HepG2 (cell line): ENCODE measurements around the gene MINDY2. TPM values are rescaled to one million over a fixed set of nuclear protein-coding genes. Genes with fewer than 3 reads are reported as not detected.

ENCODE experiments used
- ARID4A ChIP-seq: sonication (generic); formaldehyde crosslinking; IDR thresholded peaks from 2 replicates; pipeline ENCODE4 v1.5.0; 2020; ENCODE audit warnings: mild to moderate bottlenecking, missing genetic modification reagents, borderline replicate concordance
- ELF4 ChIP-seq: sonication (generic); formaldehyde crosslinking; IDR thresholded peaks from 2 replicates; pipeline ENCODE4 v1.5.0; 2020; ENCODE audit warnings: missing genetic modification reagents, mild to moderate bottlenecking, moderate library complexity, borderline replicate concordance
- HNF1B ChIP-seq: sonication (generic); formaldehyde crosslinking; IDR thresholded peaks from 2 replicates; pipeline ENCODE4 v1.5.1; 2020; ENCODE audit warnings: mild to moderate bottlenecking, moderate library complexity, missing genetic modification reagents
- KLF15 ChIP-seq: sonication (generic); formaldehyde crosslinking; IDR thresholded peaks from 2 replicates; pipeline ENCODE4 v1.8.1; 2023; ENCODE audit warnings: borderline replicate concordance, mild to moderate bottlenecking, inconsistent platforms, missing genetic modification reagents, mixed read lengths
- NFATC3 ChIP-seq: sonication (generic); formaldehyde crosslinking; IDR thresholded peaks from 2 replicates; pipeline ENCODE4 v1.5.1; 2020; ENCODE audit warnings: mild to moderate bottlenecking, missing genetic modification reagents
- RELA ChIP-seq: sonication (generic); formaldehyde crosslinking; IDR thresholded peaks from 2 replicates; pipeline ENCODE4 v1.4.0; 2020; ENCODE audit warnings: missing genetic modification reagents
- RFX5 ChIP-seq: IDR thresholded peaks from 2 replicates; pipeline ENCODE4 v1.6.1; 2011; ENCODE audit warnings: low read depth, low read length, improper control_type of control experiment
- SMAD1 ChIP-seq: sonication (generic); formaldehyde crosslinking; IDR thresholded peaks from 2 replicates; pipeline ENCODE4 v1.4.0; 2020; ENCODE audit warnings: missing genetic modification reagents, low read depth, mild to moderate bottlenecking, borderline replicate concordance
- SP1 ChIP-seq, 2 experiments: fragments of 450-650 bp in 1 of 2; sonication (generic) in 1 of 2; formaldehyde crosslinking in 1 of 2; IDR thresholded peaks; 2 replicates each; pipeline versions ENCODE4 v1.4.0 to v1.6.1; 2016 to 2020; ENCODE audit warnings: missing genetic modification reagents in 1 of 2
- SP5 ChIP-seq: IDR thresholded peaks from 2 replicates; pipeline ENCODE4 v1.6.1; 2016; ENCODE audit warnings: low read depth, borderline replicate concordance
- SRY ChIP-seq: sonication (generic); formaldehyde crosslinking; IDR thresholded peaks from 2 replicates; pipeline ENCODE4 v1.8.0; 2022; ENCODE audit warnings: mild to moderate bottlenecking, missing genetic modification reagents
- SYNCRIP ChIP-seq: fragments of 200-400 bp; formaldehyde crosslinking; IDR thresholded peaks from 2 replicates; pipeline ENCODE4 v1.6.1; 2018; ENCODE audit warnings: mild to moderate bottlenecking, low read depth, low read length; ENCODE audit not compliant: insufficient read depth
- ZNF510 ChIP-seq: sonication (generic); formaldehyde crosslinking; IDR thresholded peaks from 2 replicates; pipeline ENCODE4 v1.4.0; 2020; ENCODE audit warnings: low read depth, mild to moderate bottlenecking, missing genetic modification reagents
- ZNF572 ChIP-seq: sonication (generic); formaldehyde crosslinking; IDR thresholded peaks from 2 replicates; pipeline ENCODE4 v1.5.1; 2020; ENCODE audit warnings: mild to moderate bottlenecking, missing genetic modification reagents
- ZNF75D ChIP-seq: sonication (generic); formaldehyde crosslinking; IDR thresholded peaks from 2 replicates; pipeline ENCODE4 v1.8.1; 2023; ENCODE audit warnings: missing genetic modification reagents, mild to moderate bottlenecking, borderline replicate concordance
- polyA plus RNA-seq, 8 experiments: library from polyadenylated mRNA; depleted of rRNA in 3 of 8; stranded (reverse) in 7 of 8; unstranded in 1 of 8; fragments of >200 nt; fragmentation: Illumina TruSeq in 4 of 8; extraction: Trizol in 4 of 8; gene quantifications; 2 replicates each; pipeline versions ENCODE4 v1.2.1 to v1.2.3, GENCODE V29; 2011 to 2016; ENCODE audit warnings: low read depth in 4 of 8, missing spikeins in 1 of 8, mixed read lengths in 1 of 8; ENCODE audit not compliant: insufficient read depth in 1 of 8
- total RNA-seq, 5 experiments: library from RNA; depleted of rRNA; stranded (reverse); fragments of >200 nt; fragmentation: Illumina TruSeq; extraction: Trizol; gene quantifications; 2 replicates each; pipeline ENCODE4 v1.2.3, GENCODE V29; 2016; ENCODE audit warnings: low read depth in 1 of 5
- TF ChIP-seq, protein P1 (sequence below): sonication (generic); formaldehyde crosslinking; IDR thresholded peaks from 2 replicates; pipeline ENCODE4 v1.5.0; 2020; ENCODE audit warnings: mild to moderate bottlenecking, missing genetic modification reagents, borderline replicate concordance
- TF ChIP-seq, protein P2 (sequence below): sonication (generic); formaldehyde crosslinking; IDR thresholded peaks from 2 replicates; pipeline ENCODE4; 2020; ENCODE audit warnings: missing genetic modification reagents, mild to moderate bottlenecking, borderline replicate concordance

MINDY2 gene
- total and polyA plus RNA-seq, 2 of the 13 experiments (the other 11 are each of a cell fraction or from before 2014, with no cell fraction given): 7.2 to 12.6 TPM

DNA sequence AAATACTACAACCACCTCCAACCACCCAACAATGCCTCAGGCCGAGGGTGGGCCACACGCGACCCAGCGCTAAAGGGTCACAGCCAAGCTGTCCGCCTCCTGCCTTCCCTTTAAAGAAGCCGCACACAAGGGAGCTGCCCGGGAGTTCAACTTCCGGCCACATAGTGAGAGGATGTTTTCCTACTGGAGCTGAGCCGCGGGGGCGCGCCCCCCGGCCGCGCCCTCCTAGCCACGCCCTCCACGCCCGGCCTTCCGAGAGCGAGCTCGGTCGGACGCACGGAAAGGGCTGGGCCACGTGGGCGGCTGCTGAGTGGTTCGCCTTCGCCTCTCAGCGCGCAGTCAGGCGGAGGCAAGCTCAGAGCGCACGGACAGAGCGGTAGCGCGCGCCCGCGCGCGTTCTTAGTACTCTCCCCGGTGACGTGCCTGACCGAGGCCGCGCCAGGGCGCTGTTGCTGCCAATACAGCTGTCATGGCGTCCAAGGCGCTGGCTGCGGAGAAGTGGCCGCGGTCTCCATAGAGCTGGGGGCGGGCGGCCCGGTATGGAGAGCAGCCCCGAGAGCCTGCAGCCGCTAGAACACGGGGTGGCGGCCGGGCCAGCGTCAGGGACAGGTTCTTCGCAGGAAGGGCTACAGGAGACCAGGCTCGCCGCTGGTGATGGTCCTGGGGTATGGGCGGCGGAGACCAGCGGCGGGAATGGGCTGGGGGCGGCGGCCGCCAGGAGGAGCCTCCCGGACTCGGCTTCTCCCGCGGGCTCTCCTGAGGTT lies at the start of gene MINDY2 (continued):
- TF ChIP-seq ARID4A (CRISPR knock-in tag) (peak; percentile 93), ZNF510 (peak; percentile 90), RFX5 (0 out of 2 replicates have a peak, but pooled peaks have one; percentile 19), RELA (peak; percentile 16; the same call in 1 of the 2 replicates), ELF4 (CRISPR knock-in tag) (no peak; the same call in 1 of the 2 replicates), ZNF572 (no peak), KLF15 (CRISPR knock-in tag) (no peak; the same call in 1 of the 2 replicates), ZNF75D (CRISPR knock-in tag) (no peak), SP5 (CRISPR knock-in tag) (no peak), SYNCRIP (no peak), SMAD1 (CRISPR knock-in tag) (no peak), NFATC3 (CRISPR knock-in tag) (0 out of 2 replicates have a peak, but pooled peaks have one; percentile 34), SRY (CRISPR knock-in tag) (peak; percentile 93), SP1 (IDR thresholded peaks at IDR 0.05) (no peak), SP1 (CRISPR knock-in tag; IDR thresholded peaks at IDR 0.05) (peak; percentile 64), HNF1B (CRISPR knock-in tag) (peak; percentile 95)
- TF ChIP-seq, protein P1, sequence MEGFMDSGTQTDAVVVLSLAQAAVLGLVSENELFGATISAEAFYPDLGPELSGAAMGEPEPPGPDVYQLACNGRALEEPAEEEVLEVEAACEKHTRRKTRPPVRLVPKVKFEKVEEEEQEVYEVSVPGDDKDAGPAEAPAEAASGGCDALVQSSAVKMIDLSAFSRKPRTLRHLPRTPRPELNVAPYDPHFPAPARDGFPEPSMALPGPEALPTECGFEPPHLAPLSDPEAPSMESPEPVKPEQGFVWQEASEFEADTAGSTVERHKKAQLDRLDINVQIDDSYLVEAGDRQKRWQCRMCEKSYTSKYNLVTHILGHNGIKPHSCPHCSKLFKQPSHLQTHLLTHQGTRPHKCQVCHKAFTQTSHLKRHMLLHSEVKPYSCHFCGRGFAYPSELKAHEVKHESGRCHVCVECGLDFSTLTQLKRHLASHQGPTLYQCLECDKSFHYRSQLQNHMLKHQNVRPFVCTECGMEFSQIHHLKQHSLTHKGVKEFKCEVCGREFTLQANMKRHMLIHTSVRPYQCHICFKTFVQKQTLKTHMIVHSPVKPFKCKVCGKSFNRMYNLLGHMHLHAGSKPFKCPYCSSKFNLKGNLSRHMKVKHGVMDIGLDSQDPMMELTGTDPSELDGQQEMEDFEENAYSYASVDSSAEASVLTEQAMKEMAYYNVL (CRISPR knock-in tag): peak; percentile 46; the same call in 1 of the 2 replicates
- TF ChIP-seq, protein P2, sequence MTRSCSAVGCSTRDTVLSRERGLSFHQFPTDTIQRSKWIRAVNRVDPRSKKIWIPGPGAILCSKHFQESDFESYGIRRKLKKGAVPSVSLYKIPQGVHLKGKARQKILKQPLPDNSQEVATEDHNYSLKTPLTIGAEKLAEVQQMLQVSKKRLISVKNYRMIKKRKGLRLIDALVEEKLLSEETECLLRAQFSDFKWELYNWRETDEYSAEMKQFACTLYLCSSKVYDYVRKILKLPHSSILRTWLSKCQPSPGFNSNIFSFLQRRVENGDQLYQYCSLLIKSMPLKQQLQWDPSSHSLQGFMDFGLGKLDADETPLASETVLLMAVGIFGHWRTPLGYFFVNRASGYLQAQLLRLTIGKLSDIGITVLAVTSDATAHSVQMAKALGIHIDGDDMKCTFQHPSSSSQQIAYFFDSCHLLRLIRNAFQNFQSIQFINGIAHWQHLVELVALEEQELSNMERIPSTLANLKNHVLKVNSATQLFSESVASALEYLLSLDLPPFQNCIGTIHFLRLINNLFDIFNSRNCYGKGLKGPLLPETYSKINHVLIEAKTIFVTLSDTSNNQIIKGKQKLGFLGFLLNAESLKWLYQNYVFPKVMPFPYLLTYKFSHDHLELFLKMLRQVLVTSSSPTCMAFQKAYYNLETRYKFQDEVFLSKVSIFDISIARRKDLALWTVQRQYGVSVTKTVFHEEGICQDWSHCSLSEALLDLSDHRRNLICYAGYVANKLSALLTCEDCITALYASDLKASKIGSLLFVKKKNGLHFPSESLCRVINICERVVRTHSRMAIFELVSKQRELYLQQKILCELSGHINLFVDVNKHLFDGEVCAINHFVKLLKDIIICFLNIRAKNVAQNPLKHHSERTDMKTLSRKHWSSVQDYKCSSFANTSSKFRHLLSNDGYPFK: peak; percentile 88
